Vagina (tissue), 2 donors: ENCODE results near the gene RPA3. TPM values are rescaled to one million over a fixed set of nuclear protein-coding genes. Genes with fewer than 3 reads are reported as not detected.

Experiments
- DNase-seq, 2 donors: peaks; one replicate each; pipeline ENCODE4 v3.0.0-alpha.2; 2017; ENCODE audit errors: extremely low spot score in 2 of 2
- H3K27ac ChIP-seq: fragments of 200-600 bp; sonication (generic); one replicate; pipeline ENCODE4 v1.5.1; 2019
- H3K27me3 ChIP-seq: fragments of 200-600 bp; sonication (generic); one replicate; pipeline ENCODE4 v1.5.1; 2019
- H3K36me3 ChIP-seq, 2 donors: fragments of 200-600 bp; sonication (generic); one replicate each; pipeline ENCODE4 v1.5.1; 2017 to 2019
- H3K4me1 ChIP-seq: fragments of 200-600 bp; sonication (generic); one replicate; pipeline ENCODE4 v1.5.1; 2019
- H3K4me3 ChIP-seq, 2 donors: fragments of 200-600 bp; sonication (generic); 1 replicate in 1 of 2; 2 replicates in 1 of 2; pipeline ENCODE4 v1.5.1; 2016 to 2019
- H3K9me3 ChIP-seq: fragments of 200-600 bp; sonication (generic); one replicate; pipeline ENCODE4 v1.5.1; 2019
- CTCF ChIP-seq, 3 experiments: fragments of 450-650 bp in 2 of 3; fragments of 200-600 bp in 1 of 3; sonication (generic) in 1 of 3; IDR thresholded peaks; one replicate each; pipeline ENCODE4 v1.5.1; 2017 to 2019; ENCODE audit warnings: antibody characterized with exemption in 3 of 3, mild to moderate bottlenecking in 2 of 3, moderate library complexity in 2 of 3
- POLR2A ChIP-seq, 2 donors: fragments of 450-650 bp; IDR thresholded peaks; one replicate each; pipeline ENCODE4 v1.6.1; 2017; ENCODE audit warnings: antibody characterized with exemption in 2 of 2, mild to moderate bottlenecking in 2 of 2, moderate library complexity in 2 of 2
- POLR2AphosphoS5 ChIP-seq, 2 donors: sonication (generic); formaldehyde crosslinking; IDR thresholded peaks; one replicate each; pipeline ENCODE4 v1.9.0; 2017; ENCODE audit warnings: antibody characterized with exemption in 2 of 2, mild to moderate bottlenecking in 2 of 2, low read depth in 1 of 2; ENCODE audit not compliant: insufficient read depth in 1 of 2
- intact Hi-C: fragments of 100-400 bp; cut with DNase I; formaldehyde crosslinking; loops from one replicate; pipeline ENCODE4 v1.15.1; 2023
- total RNA-seq: library from RNA; depleted of rRNA; stranded (reverse); fragments of >200 nt; gene quantifications from one replicate; pipeline ENCODE4 v1.2.3, GENCODE V29; 2016

Gene RPA3
- total RNA-seq, 1 donor from 2014 or later: 12.3 TPM

- Histone ChIP-seq H3K27ac (no peak overlapping the region), H3K4me1 (peaks cover 15% of the 10 kb centered on the region), H3K9me3 (no peaks in the 10 kb centered on the region), H3K36me3 (no peaks in the 10 kb centered on the region), H3K27me3 (no peaks in the 10 kb centered on the region), H3K4me3 (no peak overlapping the region)
- intact Hi-C loops: no loop called here
- DNase-seq: no peak
- no peak for TF ChIP-seq CTCF (IDR thresholded peaks at IDR 0.05)
- TF ChIP-seq POLR2A (IDR thresholded peaks at IDR 0.05): no peak
Measured at GRCh38 chr7:7651479-7651878, 66.9 kb downstream of the RPA3 start.

- H3K9me3 ChIP-seq: no peaks in the 10 kb centered on the region
- no peaks in the 10 kb centered on the region for H3K27me3 ChIP-seq
- no peak for DNase-seq
- H3K4me3 ChIP-seq: no peak overlapping the region
- no peaks in the 10 kb centered on the region for H3K36me3 ChIP-seq
- no peak overlapping the region for H3K27ac ChIP-seq
- intact Hi-C loops: no loop called here
- H3K4me1 ChIP-seq: peaks cover 15% of the 10 kb centered on the region
- no peak for TF ChIP-seq CTCF (IDR thresholded peaks at IDR 0.05)
- no peak for TF ChIP-seq POLR2A (IDR thresholded peaks at IDR 0.05)
- TF ChIP-seq POLR2AphosphoS5 (IDR thresholded peaks at IDR 0.05; ENCODE audit: insufficient read depth in 1 of 2, low read depth in 1 of 2): no peak
Measured at GRCh38 chr7:7650682-7651206, 67.7 kb downstream of the RPA3 start.

GRCh38 chr7:7647495-7648036 is 70.8 kb downstream of the RPA3 start:
- intact Hi-C loops: no loop called here
- Histone ChIP-seq H3K4me1 (peaks cover 6% of the 10 kb centered on the region), H3K4me3 (no peak overlapping the region), H3K27ac (no peak overlapping the region), H3K9me3 (no peaks in the 10 kb centered on the region), H3K27me3 (no peaks in the 10 kb centered on the region), H3K36me3 (no peaks in the 10 kb centered on the region)
- no peak for DNase-seq
- no peak for TF ChIP-seq CTCF (IDR thresholded peaks at IDR 0.05)

GRCh38 chr7:7642081-7642480 is 76.3 kb downstream of the RPA3 start:
- TF ChIP-seq POLR2AphosphoS5 (IDR thresholded peaks at IDR 0.05; ENCODE audit: insufficient read depth in 1 of 2, low read depth in 1 of 2) (no peak), CTCF (IDR thresholded peaks at IDR 0.05) (no peak), POLR2A (IDR thresholded peaks at IDR 0.05) (no peak)
- intact Hi-C loops: no loop called here
- H3K27ac ChIP-seq: no peak overlapping the region
- no peaks in the 10 kb centered on the region for H3K9me3 ChIP-seq
- peaks cover 26% of the 10 kb centered on the region for H3K4me1 ChIP-seq
- H3K27me3 ChIP-seq: no peaks in the 10 kb centered on the region
- H3K4me3 ChIP-seq: peak overlapping the region in 1 of 2 donors; percentile 96
- DNase-seq: no peak
- no peaks in the 10 kb centered on the region for H3K36me3 ChIP-seq

GRCh38 chr7:7641129-7641663 is 77.2 kb downstream of the RPA3 start:
- DNase-seq: no peak
- peaks cover 0 to 7% of the 10 kb centered on the region in 2 donors for H3K36me3 ChIP-seq
- intact Hi-C loops: no loop called here
- peaks cover 26% of the 10 kb centered on the region for H3K4me1 ChIP-seq
- no peaks in the 10 kb centered on the region for H3K27me3 ChIP-seq
- H3K9me3 ChIP-seq: no peaks in the 10 kb centered on the region
- no peak for TF ChIP-seq POLR2A (IDR thresholded peaks at IDR 0.05)
- no peak for TF ChIP-seq POLR2AphosphoS5 (IDR thresholded peaks at IDR 0.05; ENCODE audit: insufficient read depth in 1 of 2, low read depth in 1 of 2)
- no peak for TF ChIP-seq CTCF (IDR thresholded peaks at IDR 0.05)
- H3K27ac ChIP-seq: peak overlapping the region; percentile 89
- H3K4me3 ChIP-seq: peak overlapping the region; percentile 93 to 96
